ENCODE data around the gene CSF1R.
A peak's percentile ranks its signal among the peaks of the same experiment; 100 is the strongest.

CSF1R gene

GRCh38 chr5:150085950-150086715, at the start of gene CSF1R:
Gene CSF1R, minus strand, starts transcription at chr5:150086554. Its CDS starts 127 bp downstream, at chr5:150086427.
- no peak for DNase-seq

DNA sequence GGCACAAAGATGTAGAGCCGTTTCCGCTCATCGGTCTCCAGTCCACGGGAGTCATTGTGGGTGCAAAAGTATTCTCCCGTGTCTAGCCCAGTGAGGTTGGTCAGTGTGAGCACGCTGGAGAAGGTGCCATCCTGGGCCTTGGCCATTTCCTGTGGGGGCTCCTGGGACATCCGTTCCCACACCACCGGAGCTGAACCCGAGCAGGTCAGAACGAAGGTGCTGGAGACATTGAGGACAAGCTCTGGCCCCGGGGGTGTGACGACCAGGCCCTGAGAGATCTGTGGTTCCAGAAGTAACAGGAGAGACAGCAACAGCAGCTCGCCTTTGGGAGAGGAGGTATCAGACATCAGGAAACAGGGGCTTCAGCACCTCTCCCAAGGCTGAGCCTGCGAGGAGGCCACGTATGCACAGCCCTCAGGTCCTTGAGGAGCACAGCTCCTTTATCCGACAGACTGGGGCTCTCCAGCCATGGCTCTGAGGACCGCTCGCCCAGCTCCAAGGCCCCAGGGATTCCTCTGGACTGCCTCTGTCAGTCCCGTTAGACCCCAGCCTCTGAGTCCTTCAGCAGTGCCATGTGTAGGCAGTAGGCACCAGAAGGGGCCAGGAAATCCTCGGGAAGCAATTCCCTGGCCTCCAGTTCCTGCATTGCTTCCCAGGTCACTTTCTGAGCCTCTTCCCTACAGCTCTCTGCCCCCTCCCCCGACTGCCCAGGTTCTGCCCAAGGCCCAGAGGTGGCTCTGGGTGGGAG, 49.4 kb upstream of the CSF1R start:
- DNase-seq, result no peak

DNA sequence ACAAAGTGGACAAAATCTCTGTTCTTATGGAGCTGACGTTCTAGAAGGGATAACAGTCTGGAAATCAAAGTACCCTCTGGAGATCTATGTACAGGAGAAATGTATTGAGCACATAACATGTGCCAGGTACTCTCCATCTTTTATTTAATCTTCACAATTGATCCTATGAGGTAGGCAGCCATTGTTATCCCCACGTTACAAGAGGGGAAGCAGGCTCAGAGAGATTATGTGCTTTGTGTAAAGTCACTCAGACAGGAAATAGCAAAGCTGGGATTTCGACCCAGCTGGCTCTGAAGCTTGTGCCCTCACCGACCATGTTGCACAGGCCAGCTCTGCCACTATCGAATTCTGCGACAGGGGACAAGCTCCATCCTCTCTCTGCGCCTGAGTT, 47.8 kb upstream of the CSF1R start:
- DNase-seq, result no peak

GRCh38 chr5:150133581-150134197, 47.3 kb upstream of the CSF1R start:
- no peak for DNase-seq

DNA sequence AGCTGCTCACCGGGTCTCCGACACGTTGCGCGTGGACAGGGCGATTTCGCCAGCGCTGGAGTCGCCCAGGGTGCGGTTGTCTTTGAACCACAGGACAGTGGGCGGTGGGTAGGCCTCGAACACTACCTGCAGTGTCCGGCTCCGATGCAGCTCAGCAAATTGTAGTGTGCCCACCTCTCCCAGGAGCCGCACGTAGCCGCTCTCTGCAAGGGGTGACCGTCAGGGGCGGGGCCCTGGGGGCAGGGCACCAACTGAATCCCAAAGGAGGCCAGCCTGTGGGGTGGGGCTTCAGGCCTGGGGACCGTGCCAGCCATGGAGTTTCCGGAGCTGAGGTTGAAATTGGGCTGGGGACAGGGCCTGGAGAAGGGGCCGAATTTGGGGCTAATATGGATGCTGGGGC, 46.4 kb upstream of the CSF1R start:
- no peak for DNase-seq

- DNase-seq, result no peak
These were observed 45.8 kb upstream of the CSF1R start for GRCh38 chr5:150131978-150132694.

DNA sequence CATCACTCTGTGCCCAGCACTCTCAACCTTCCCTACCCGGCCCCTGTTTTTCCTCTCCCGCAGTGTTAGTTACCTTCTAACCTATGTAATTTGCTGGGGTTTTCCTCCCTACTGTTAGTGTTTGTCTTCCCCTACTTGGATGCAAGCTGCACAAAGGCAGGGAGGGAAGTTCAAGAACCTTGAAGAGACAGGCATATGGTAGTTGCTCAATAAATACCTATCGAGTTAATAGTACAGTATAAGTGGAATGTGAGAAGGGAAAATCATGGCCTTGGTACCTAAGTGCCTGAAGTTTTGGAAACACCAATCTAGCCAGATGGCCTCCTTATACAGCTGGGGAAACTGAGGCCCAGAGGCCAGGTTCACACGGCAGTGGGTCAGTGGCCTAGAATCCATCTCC, 45.1 kb upstream of the CSF1R start:
- no peak for DNase-seq

- no peak for DNase-seq
These were observed 44.2 kb upstream of the CSF1R start for GRCh38 chr5:150130493-150130922.

DNA sequence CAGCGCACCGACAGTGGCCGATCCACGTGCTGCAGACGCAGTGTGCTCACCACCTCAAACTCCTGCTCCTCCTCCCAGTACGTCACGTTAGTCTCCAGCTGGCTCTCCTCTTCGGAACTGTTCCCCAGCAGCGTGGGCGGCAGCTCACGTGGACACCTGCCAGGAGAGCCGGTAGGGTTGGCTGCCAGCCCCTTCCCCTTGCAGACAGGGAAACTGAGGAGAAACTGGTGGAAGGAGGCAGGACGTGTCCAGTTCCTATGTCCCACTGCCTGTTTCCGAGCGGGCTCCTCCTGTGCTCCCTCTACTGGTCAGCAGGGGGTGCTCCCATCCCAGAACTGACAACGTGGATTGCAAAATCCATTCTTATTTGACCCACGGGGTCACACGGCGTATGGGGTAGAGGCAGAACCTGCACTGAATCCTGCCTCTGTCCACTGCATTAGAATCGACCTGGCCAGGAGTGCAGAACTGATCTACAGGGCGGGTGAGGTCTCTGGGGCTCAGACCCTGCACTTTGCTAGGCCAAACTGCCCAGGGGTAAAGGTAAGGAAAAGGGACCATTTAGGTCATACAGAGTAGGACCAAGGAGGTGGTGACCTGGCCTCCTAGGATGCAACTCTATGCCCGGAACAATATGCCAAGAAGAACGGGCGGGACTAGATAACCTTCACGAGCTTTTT, 43.6 kb upstream of the CSF1R start:
- DNase-seq, result peak; percentile 33

- DNase-seq, result no peak
These were observed 43.1 kb upstream of the CSF1R start for GRCh38 chr5:150129454-150129812.

- DNase-seq, result no peak
These were observed 40.5 kb upstream of the CSF1R start for GRCh38 chr5:150126921-150127265.

GRCh38 chr5:150126199-150126920, 40.0 kb upstream of the CSF1R start:
- DNase-seq, result no peak

- no peak for DNase-seq
These were observed 39.0 kb upstream of the CSF1R start for GRCh38 chr5:150125334-150125733.

GRCh38 chr5:150124596-150124995, 38.2 kb upstream of the CSF1R start:
- DNase-seq, result no peak

- DNase-seq, result no peak
These were observed 37.8 kb upstream of the CSF1R start for GRCh38 chr5:150124111-150124557.

DNA sequence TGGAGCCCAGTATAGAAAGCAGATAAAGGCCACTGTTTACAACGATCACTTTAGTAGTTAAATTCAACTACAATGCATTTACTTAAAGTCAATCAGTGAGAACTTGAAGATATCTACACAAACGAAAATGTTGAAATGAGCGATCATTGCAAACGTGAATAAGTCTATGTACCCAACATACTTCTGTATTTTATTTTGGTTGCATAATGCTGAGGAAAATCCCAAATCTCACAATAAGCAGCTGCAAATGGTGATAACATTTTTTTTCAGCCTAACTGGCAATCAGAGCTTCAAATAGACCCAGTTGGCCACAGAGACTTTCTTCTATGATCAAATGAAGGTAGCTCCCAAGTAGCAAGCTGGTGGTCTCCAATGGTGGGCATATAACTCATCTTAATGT, 37.2 kb upstream of the CSF1R start:
- DNase-seq, result no peak

- DNase-seq, result no peak
These were observed 36.5 kb upstream of the CSF1R start for GRCh38 chr5:150122536-150123481.

DNA sequence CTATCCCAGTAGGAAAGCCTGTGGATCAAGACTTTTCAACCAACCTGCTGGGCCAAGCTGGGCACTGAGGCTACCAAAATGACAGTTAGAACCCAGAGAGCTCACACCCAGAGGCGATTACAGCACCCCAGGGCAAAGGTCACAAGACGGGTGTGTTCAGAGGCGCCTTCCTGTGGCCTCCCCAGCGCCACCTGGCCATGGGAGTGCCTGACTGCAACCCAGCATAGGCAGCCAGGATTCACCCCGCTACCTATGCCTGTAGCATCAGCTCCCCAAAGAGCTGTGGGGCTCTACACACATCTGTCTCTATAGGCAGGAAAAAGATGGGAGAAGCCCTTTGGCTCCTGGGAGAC, 35.8 kb upstream of the CSF1R start:
- no peak for DNase-seq

- DNase-seq, result no peak
These were observed 35.2 kb upstream of the CSF1R start for GRCh38 chr5:150121448-150122157.
